H1 (cell line): ENCODE measurements around the gene BNIP2. TPM values are rescaled to one million over a fixed set of nuclear protein-coding genes. Genes with fewer than 3 reads are reported as not detected.
A peak's percentile ranks its signal among the peaks of the same experiment; 100 is the strongest.

Experiments used
- ASH2L ChIP-seq: fragments of 200-600, 300-600 bp; sonication (generic); IDR thresholded peaks from one replicate; pipeline ENCODE4 v1.7.1; 2017; ENCODE audit warnings: low read length
- BACH1 ChIP-seq: IDR thresholded peaks from 2 replicates; pipeline ENCODE4 v1.6.1; 2012; ENCODE audit warnings: low read length, improper control_type of control experiment
- BRCA1 ChIP-seq: IDR thresholded peaks from 2 replicates; pipeline ENCODE4 v1.6.1; 2012; ENCODE audit warnings: low read depth, low read length, improper control_type of control experiment
- CBX5 ChIP-seq: fragments of 300-800, 300-1000 bp; sonication (generic); IDR thresholded peaks from 2 replicates; pipeline ENCODE4 v1.7.1; 2016; ENCODE audit warnings: antibody characterized with exemption, low read length, low read depth
- CBX8 ChIP-seq: fragments of 300-800, 300-1000 bp; sonication (generic); IDR thresholded peaks from 2 replicates; pipeline ENCODE4 v1.7.1; 2016; ENCODE audit warnings: low read depth, low read length, borderline replicate concordance
- CHD2 ChIP-seq: IDR thresholded peaks from 2 replicates; pipeline ENCODE4 v1.6.1; 2012; ENCODE audit warnings: low read length, improper control_type of control experiment
- EGR1 ChIP-seq: IDR thresholded peaks from 2 replicates; pipeline ENCODE4 v1.6.1; 2011; ENCODE audit warnings: low read depth, low read length, borderline replicate concordance
- EP300 ChIP-seq, 2 experiments: IDR thresholded peaks; 1 replicate in 1 of 2; 2 replicates in 1 of 2; pipeline ENCODE4 v1.6.1; 2011 to 2012; ENCODE audit warnings: low read depth in 2 of 2, low read length in 2 of 2, mild to moderate bottlenecking in 2 of 2, borderline replicate concordance in 1 of 2, inconsistent platforms in 1 of 2, moderate library complexity in 1 of 2
- GABPA ChIP-seq: IDR thresholded peaks from 2 replicates; pipeline ENCODE4 v1.6.1; 2011; ENCODE audit warnings: mild to moderate bottlenecking, low read length, moderate library complexity, borderline replicate concordance; ENCODE audit not compliant: insufficient read depth
- JUN ChIP-seq: IDR thresholded peaks from 2 replicates; pipeline ENCODE4 v1.6.1; 2011; ENCODE audit warnings: low read depth, mild to moderate bottlenecking, improper control_type of control experiment, low read length
- KDM4A ChIP-seq: IDR thresholded peaks from one replicate; pipeline ENCODE4 v1.7.1; 2012; ENCODE audit warnings: low read depth, mild to moderate bottlenecking, moderate library complexity, low read length, inconsistent platforms; ENCODE audit not compliant: severe bottlenecking
- MAX ChIP-seq: IDR thresholded peaks from 2 replicates; pipeline ENCODE4 v1.6.1; 2012; ENCODE audit warnings: inconsistent platforms
- NRF1 ChIP-seq: IDR thresholded peaks from 2 replicates; pipeline ENCODE4 v1.6.1; 2011; ENCODE audit warnings: mild to moderate bottlenecking, low read depth, low read length, improper control_type of control experiment
- POLR2A ChIP-seq, 2 experiments: IDR thresholded peaks; 1 replicate in 1 of 2; 2 replicates in 1 of 2; pipeline ENCODE4 v1.6.1; 2011; ENCODE audit warnings: low read depth in 2 of 2, low read length in 2 of 2, mild to moderate bottlenecking in 2 of 2; ENCODE audit errors: control extremely low read depth in 1 of 2
- POU5F1 ChIP-seq: IDR thresholded peaks from 2 replicates; pipeline ENCODE4 v1.6.1; 2011; ENCODE audit warnings: low read depth, mild to moderate bottlenecking, low read length, moderate library complexity
- RAD21 ChIP-seq, 2 experiments: IDR thresholded peaks in 1 of 2; conservative IDR thresholded peaks in 1 of 2; 2 replicates each; pipeline ENCODE4 v1.6.1; 2011; ENCODE audit warnings: low read depth in 2 of 2, low read length in 2 of 2, improper control_type of control experiment in 1 of 2, inconsistent platforms in 1 of 2, mild to moderate bottlenecking in 1 of 2, moderate library complexity in 1 of 2
- RBBP5 ChIP-seq: IDR thresholded peaks from 2 replicates; pipeline ENCODE4 v1.7.1; 2012; ENCODE audit warnings: low read depth, mild to moderate bottlenecking, inconsistent platforms, low read length, moderate library complexity, borderline replicate concordance
- RXRA ChIP-seq: IDR thresholded peaks from 2 replicates; pipeline ENCODE4 v1.6.1; 2011; ENCODE audit warnings: low read depth, mild to moderate bottlenecking, low read length, moderate library complexity; ENCODE audit not compliant: insufficient read depth
- SP1 ChIP-seq: IDR thresholded peaks from 2 replicates; pipeline ENCODE4 v1.6.1; 2011; ENCODE audit warnings: low read depth, low read length
- SP2 ChIP-seq: IDR thresholded peaks from 2 replicates; pipeline ENCODE4 v1.6.1; 2012; ENCODE audit warnings: mild to moderate bottlenecking, low read length, inconsistent platforms
- SP4 ChIP-seq: IDR thresholded peaks from 2 replicates; pipeline ENCODE4 v1.6.1; 2012; ENCODE audit warnings: low read length, inconsistent platforms
- TAF7 ChIP-seq: optimal IDR thresholded peaks from 2 replicates; pipeline ENCODE3; 2011; ENCODE audit warnings: low read depth, mild to moderate bottlenecking, inconsistent platforms, low read length, moderate library complexity, borderline replicate concordance
- YY1 ChIP-seq: IDR thresholded peaks from 2 replicates; pipeline ENCODE4 v1.6.1; 2011; ENCODE audit warnings: low read depth, mild to moderate bottlenecking, low read length
- polyA plus RNA-seq, 7 experiments: library from polyadenylated mRNA; depleted of rRNA in 3 of 7; stranded (reverse) in 5 of 7; unstranded in 2 of 7; fragments of >200 nt in 5 of 7; fragments of 200-250 nt in 2 of 7; gene quantifications; 1 replicate in 5 of 7; 2 replicates in 1 of 7; 4 replicates in 1 of 7; pipeline versions ENCODE4 v1.2.1 to v1.2.3, GENCODE V29; 2011 to 2013; ENCODE audit warnings: missing spikeins in 2 of 7, mixed read lengths in 2 of 7
- total RNA-seq: library from RNA; stranded (reverse); fragmentation: NEBNext Ultra II Directional; extraction: Animal tissue kit (Norgen Biotek cat#: 25700); gene quantifications from 2 replicates; pipeline ENCODE4 v1.2.1, GENCODE V29; 2021

The BNIP2 gene
- total and polyA plus RNA-seq, 2 of the 8 experiments (the other 6 are each of a cell fraction or from before 2014, with no cell fraction given), result 11.8 to 40.6 TPM

GRCh38 chr15:59656897-59657634 lies 32.1 kb downstream of the BNIP2 start, which contains the start of gene GTF2A2 (continued):
- TF ChIP-seq NRF1 (no peak), JUN (no peak), YY1 (no peak), KDM4A (peak; percentile 94), MAX (0 out of 2 replicates have a peak, but pooled peaks have one; percentile 24), CBX8 (no peak), POLR2A (IDR thresholded peaks at IDR 0.05; ENCODE audit: control extremely low read depth in 1 of 2, low read depth in 2 of 2, low read length in 2 of 2) (peak; percentile 46 to 86), BACH1 (no peak), SP2 (no peak), SP4 (peak; percentile 55; the same call in 1 of the 2 replicates), RXRA (no peak), SP1 (no peak), EGR1 (no peak), POU5F1 (no peak), ASH2L (peak; percentile 92), BRCA1 (no peak), RBBP5 (peak; percentile 95), TAF7 (peak; percentile 91), CBX5 (no peak), RAD21 (IDR thresholded peaks at IDR 0.05 in 1 of 2, conservative IDR thresholded peaks at IDR 0.05 in 1 of 2; ENCODE audit: low read depth in 2 of 2, low read length in 2 of 2) (no peak), CHD2 (peak; percentile 62; the same call in 1 of the 2 replicates), GABPA (peak; percentile 88), EP300 (IDR thresholded peaks at IDR 0.05; ENCODE audit: borderline replicate concordance in 1 of 2, low read depth in 2 of 2, low read length in 2 of 2) (no peak)
